ENCODE measurements around the gene PPARG. TPM values are rescaled to one million over a fixed set of nuclear protein-coding genes. Genes with fewer than 3 reads are reported as not detected.

The PPARG gene
- total and polyA plus RNA-seq, 2 donors (not counting 3 experiments of a cell fraction or from before 2014, with no cell fraction given), result 0.15 to 1.3 TPM

- CTCF ChIA-PET, result no interaction called here
These were observed 49.6 kb upstream of the PPARG start for GRCh38 chr3:12239301-12239700.

More at GRCh38 chr3:12239301-12239700, 49.6 kb upstream of the PPARG start:
- H3K79me2 ChIP-seq (ENCODE audit: control insufficient read depth, insufficient read depth, low read length), result no peaks in the 10 kb centered on the region
- DNase-seq (ENCODE audit: low read depth, low spot score), result no peak
- no peak overlapping the region for H3K4me2 ChIP-seq (ENCODE audit: insufficient read depth, low read length)
- no peaks in the 10 kb centered on the region for H3K36me3 ChIP-seq (ENCODE audit: control insufficient read depth in 2 of 2, extremely low read depth in 1 of 2, insufficient read depth in 2 of 2, low read length in 2 of 2)
- no TSS peak for BruUV-seq (replicated peaks)
- peaks cover 4 to 10% of the 10 kb centered on the region in 2 experiments for H3K27me3 ChIP-seq (ENCODE audit: control insufficient read depth in 2 of 2, insufficient read depth in 2 of 2, low read length in 2 of 2)
- H2AFZ ChIP-seq (ENCODE audit: low read depth, low read length), result no peak overlapping the region
- H3K9me3 ChIP-seq (replicated peaks; ENCODE audit: control insufficient read depth, insufficient read depth, low read length), result no peaks in the 10 kb centered on the region
- no peaks in the 10 kb centered on the region for H4K20me1 ChIP-seq (replicated peaks; ENCODE audit: control insufficient read depth, extremely low read depth, insufficient read depth, low read length)
- TF ChIP-seq POLR2AphosphoS5 (IDR thresholded peaks at IDR 0.05; ENCODE audit: insufficient read depth, low read depth, low read length) (no peak), EZH2 (IDR thresholded peaks at IDR 0.05; ENCODE audit: borderline replicate concordance, low read depth, low read length, severe bottlenecking) (no peak), GATA2 (IDR thresholded peaks at IDR 0.05; ENCODE audit: insufficient read depth, insufficient read length, low read depth, low read length) (no peak), MAX (IDR thresholded peaks at IDR 0.05; ENCODE audit: insufficient read depth, insufficient read length) (no peak), CTCF (IDR thresholded peaks at IDR 0.05; ENCODE audit: extremely low read depth in 1 of 2, insufficient read depth in 1 of 2, low read depth in 1 of 2, low read length in 2 of 2) (no peak), JUN (IDR thresholded peaks at IDR 0.05; ENCODE audit: borderline replicate concordance, insufficient read depth, insufficient read length, low read depth) (no peak), POLR2A (IDR thresholded peaks at IDR 0.05; ENCODE audit: low read depth, low read length) (no peak), MYC (IDR thresholded peaks at IDR 0.05; ENCODE audit: low read depth, low read length) (no peak), FOS (IDR thresholded peaks at IDR 0.05; ENCODE audit: borderline replicate concordance, insufficient read depth, low read length) (no peak)
- H3K9ac ChIP-seq (replicated peaks; ENCODE audit: extremely low read depth, insufficient read depth, low read length), result no peak overlapping the region
- dilution Hi-C loops (cut with MboI; ENCODE audit: extremely low pct_ligation_motif_present, low sequenced_read_pairs) (no loop called here), intact Hi-C loops (cut with micrococcal nuclease) (no loop called here)
- POLR2A ChIA-PET, result no interaction called here
- H3K9me1 ChIP-seq (replicated peaks; ENCODE audit: control insufficient read depth, extremely low read depth, insufficient read depth, low read length), result no peaks in the 10 kb centered on the region
- H3K4me1 ChIP-seq (ENCODE audit: control insufficient read depth, extremely low read depth, insufficient read depth, low read length), result no peaks in the 10 kb centered on the region
- FAIRE-seq, result no peak
- no peak overlapping the region for H3K27ac ChIP-seq (ENCODE audit: insufficient read depth, low read depth, low read length)
- no peak overlapping the region for H3K4me3 ChIP-seq (replicated peaks in 1 of 3; ENCODE audit: insufficient read depth in 1 of 3, low read depth in 1 of 3, low read length in 3 of 3)

Data from endothelial cell of umbilical vein (primary cell).